Measurements from ENCODE around the gene KCNH1. TPM values are rescaled to one million over a fixed set of nuclear protein-coding genes. Genes with fewer than 3 reads are reported as not detected.

KCNH1 gene
- total and polyA plus RNA-seq, 2 of the 4 experiments (the other 2 are of a cell fraction) = 0.27 to 0.54 TPM

- no peak overlapping the region for H3K27ac ChIP-seq (ENCODE audit: insufficient read depth, low read length)
- no CpG with 5 or more reads among the region's 3 CpGs for WGBS, 2 experiments (ENCODE audit: extremely low coverage in 2 of 2, insufficient read length in 1 of 2)
These were observed 448.7 kb downstream of the KCNH1 start for GRCh38 chr1:210685295-210685650.

More at GRCh38 chr1:210685295-210685650, 448.7 kb downstream of the KCNH1 start:
- Histone ChIP-seq H4K20me1 (ENCODE audit: insufficient read depth, low read length) (no peaks in the 10 kb centered on the region), H3K4me2 (ENCODE audit: low read depth, low read length) (no peak overlapping the region), H4K5ac (ENCODE audit: low read depth, low read length) (no peak overlapping the region), H2BK15ac (ENCODE audit: low read depth, low read length) (no peak overlapping the region), H3K27me3 (ENCODE audit: control insufficient read depth, insufficient read depth, low read length) (no peaks in the 10 kb centered on the region), H3K4me3 (ENCODE audit: insufficient read depth, low read depth, low read length) (no peak overlapping the region), H3K9me3 (ENCODE audit: control insufficient read depth, insufficient read depth, low read length) (no peaks in the 10 kb centered on the region), H2AFZ (replicated peaks; ENCODE audit: low read length, poor library complexity) (no peak overlapping the region), H2BK5ac (ENCODE audit: low read depth, low read length, poor library complexity, severe bottlenecking) (no peak overlapping the region), H3K18ac (ENCODE audit: low read depth, low read length) (no peak overlapping the region), H3K79me1 (ENCODE audit: low read depth in 1 of 2, low read length in 2 of 2) (no peaks in the 10 kb centered on the region), H4K8ac (ENCODE audit: low read depth in 2 of 2, low read length in 2 of 2) (no peak overlapping the region), H2BK120ac (ENCODE audit: low read depth, low read length) (no peak overlapping the region), H3K4ac (ENCODE audit: low read depth, low read length) (no peak overlapping the region), H3K56ac (ENCODE audit: extremely low read depth, insufficient read depth, low read length) (no peak overlapping the region), H3K9me1 (ENCODE audit: insufficient read depth, low read length) (0 out of 2 replicates have a peak, but pooled peaks cover 2% of the 10 kb centered on the region), H2BK20ac (ENCODE audit: low read depth, low read length) (no peak overlapping the region), H2AK5ac (ENCODE audit: low read depth, low read length) (no peak overlapping the region), H3K36me3 (ENCODE audit: control insufficient read depth, insufficient read depth, low read length) (no peaks in the 10 kb centered on the region), H4K91ac (ENCODE audit: insufficient read depth, low read depth, low read length) (no peak overlapping the region), H3K14ac (replicated peaks; ENCODE audit: low read depth, low read length) (no peak overlapping the region), H2AK9ac (replicated peaks; ENCODE audit: low read depth, low read length, poor library complexity) (no peak overlapping the region), H3K9ac (ENCODE audit: low read depth, low read length) (no peak overlapping the region), H3K4me1 (ENCODE audit: control insufficient read depth, insufficient read depth, low read length) (peaks cover 7% of the 10 kb centered on the region; the same call in 1 of the 2 replicates), H3K23ac (ENCODE audit: low read depth, low read length) (no peak overlapping the region)
- POLR2A ChIA-PET (ENCODE audit: unreplicated experiment) = no interaction called here
- in situ Hi-C loops (cut with MboI; ENCODE audit: low sequenced_read_pairs) = no loop called here
- no TSS peak for BruUV-seq (replicated peaks)
- CTCF ChIA-PET = no interaction called here
- no peak for TF ChIP-seq SMC3 (IDR thresholded peaks at IDR 0.05; ENCODE audit: low read depth, low read length)
- no peak for TF ChIP-seq MAFK (IDR thresholded peaks at IDR 0.05; ENCODE audit: low read depth, low read length)
- TF ChIP-seq MAZ (IDR thresholded peaks at IDR 0.05; ENCODE audit: borderline replicate concordance, low read depth, low read length) = no peak
- no peak for TF ChIP-seq BHLHE40 (IDR thresholded peaks at IDR 0.05; ENCODE audit: low read depth, low read length)
- no peak for TF ChIP-seq RCOR1 (IDR thresholded peaks at IDR 0.05; ENCODE audit: insufficient replicate concordance, low read length)
- TF ChIP-seq USF2 (IDR thresholded peaks at IDR 0.05; ENCODE audit: low read depth, low read length) = no peak
- no peak for TF ChIP-seq ELK1 (IDR thresholded peaks at IDR 0.05; ENCODE audit: borderline replicate concordance, low read depth, low read length)
- TF ChIP-seq CEBPB (IDR thresholded peaks at IDR 0.05; ENCODE audit: low read depth, low read length) = no peak
- TF ChIP-seq POLR2A (IDR thresholded peaks at IDR 0.05; ENCODE audit: low read depth, low read length) = no peak
- TF ChIP-seq CTCF (conservative IDR thresholded peaks at IDR 0.05; ENCODE audit: low read depth, low read length) = no peak
- intact Hi-C loops (cut with micrococcal nuclease) = no loop called here
- ATAC-seq (ENCODE audit: low read depth) (no peak), DNase-seq (no peak)
- dilution Hi-C loops (cut with HindIII; ENCODE audit: low sequenced_read_pairs, unreplicated experiment) = no loop called here
